B cell (primary cell): ENCODE data around the gene TTC23. TPM values are rescaled to one million over a fixed set of nuclear protein-coding genes. Genes with fewer than 3 reads are reported as not detected.

Source experiments
- ATAC-seq: fragments of 200-7000 bp; cut with Tn5 transposase; one replicate; pipeline ENCODE4 v1.10.0; 2021; ENCODE audit warnings: low read depth, mild to moderate bottlenecking, moderate number of reproducible peaks, moderate library complexity
- CTCF ChIA-PET: fragments of 350-600 bp; sonication (Branson Sonifier 250); formaldehyde crosslinking; loops from one replicate; lab custom pipeline; 2021; ENCODE audit warnings: antibody characterized with exemption, inconsistent platforms; lab: Charles Lee
- POLR2A ChIA-PET: fragments of 350-600 bp; sonication (Branson Sonifier 250); formaldehyde crosslinking; loops from one replicate; lab custom pipeline; 2021; ENCODE audit warnings: antibody characterized with exemption; lab: Charles Lee
- DNase-seq: peaks from one replicate; pipeline ENCODE4 v3.0.0; 2013
- H2AFZ ChIP-seq: 2 replicates; pipeline ENCODE4 v1.6.1; 2012; ENCODE audit warnings: mild to moderate bottlenecking, low read depth, low read length; ENCODE audit not compliant: insufficient read depth, poor library complexity, severe bottlenecking
- H3K27ac ChIP-seq, 2 donors: 1 replicate in 1 of 2; 2 replicates in 1 of 2; pipeline ENCODE4 v1.5.1; 2012 to 2013; ENCODE audit warnings: low read length in 2 of 2, mild to moderate bottlenecking in 2 of 2, moderate library complexity in 1 of 2
- H3K27me3 ChIP-seq, 4 experiments: fragments of 200-600 bp in 1 of 4; sonication (generic) in 1 of 4; replicated peaks in 1 of 4; 1 replicate in 2 of 4; 2 replicates in 2 of 4; pipeline versions ENCODE4 v1.6.1 to v1.7.0; 2013 to 2016; ENCODE audit warnings: low read length in 3 of 4, mild to moderate bottlenecking in 2 of 4, mixed read lengths in 1 of 4, moderate library complexity in 1 of 4; ENCODE audit not compliant: insufficient read depth in 4 of 4, control insufficient read depth in 3 of 4; ENCODE audit errors: control extremely low read depth in 1 of 4
- H3K36me3 ChIP-seq, 2 experiments: replicated peaks in 1 of 2; 1 replicate in 1 of 2; 2 replicates in 1 of 2; pipeline versions ENCODE4 v1.6.1 to v1.7.1; 2013; ENCODE audit warnings: low read length in 1 of 2; ENCODE audit not compliant: insufficient read depth in 2 of 2, control insufficient read depth in 1 of 2; ENCODE audit errors: control extremely low read depth in 1 of 2, extremely low read depth in 1 of 2
- H3K4me1 ChIP-seq, 2 donors: fragments of 200-600 bp in 1 of 2; sonication (generic) in 1 of 2; 1 replicate in 1 of 2; 2 replicates in 1 of 2; pipeline versions ENCODE4 v1.5.1 to v1.6.1; 2013 to 2017; ENCODE audit warnings: low read length in 2 of 2; ENCODE audit not compliant: control insufficient read depth in 2 of 2, insufficient read depth in 2 of 2
- H3K4me2 ChIP-seq: replicated peaks from 2 replicates; pipeline ENCODE3; 2012; ENCODE audit warnings: mild to moderate bottlenecking, low read depth, low read length; ENCODE audit not compliant: poor library complexity, severe bottlenecking
- H3K4me3 ChIP-seq, 5 experiments: fragments of 200-600 bp in 1 of 5; sonication (generic) in 1 of 5; 1 replicate in 3 of 5; 2 replicates in 2 of 5; pipeline versions ENCODE4 v1.5.1 to v1.7.0; 2011 to 2016; ENCODE audit warnings: low read length in 4 of 5, mild to moderate bottlenecking in 4 of 5, low read depth in 2 of 5, control low read depth in 1 of 5, moderate library complexity in 1 of 5; ENCODE audit not compliant: insufficient read depth in 1 of 5; ENCODE audit errors: control extremely low read depth in 1 of 5, extremely low read depth in 1 of 5
- H3K79me2 ChIP-seq: fragments of 200-600 bp; sonication (generic); one replicate; pipeline ENCODE4 v1.6.0; 2016; ENCODE audit warnings: low read length; ENCODE audit not compliant: control insufficient read depth, insufficient read depth
- H3K9ac ChIP-seq: fragments of 200-600 bp; sonication (generic); 2 replicates; pipeline ENCODE4 v1.6.1; 2017; ENCODE audit warnings: mild to moderate bottlenecking, low read length, moderate library complexity
- H3K9me3 ChIP-seq, 3 donors: one replicate each; pipeline versions ENCODE4 v1.6.1 to v1.7.1; 2013; ENCODE audit warnings: low read length in 2 of 3; ENCODE audit not compliant: control insufficient read depth in 2 of 3, insufficient read depth in 1 of 3; ENCODE audit errors: control extremely low read depth in 1 of 3
- H4K20me1 ChIP-seq: 2 replicates; pipeline ENCODE4 v1.6.0; 2012; ENCODE audit warnings: mild to moderate bottlenecking, low read length; ENCODE audit not compliant: insufficient read depth, control insufficient read depth, poor library complexity, severe bottlenecking
- H3K27ac Mint-ChIP-seq: one replicate; pipeline ENCODE4 v1.8.0; 2021; ENCODE audit warnings: mixed read lengths
- H3K27me3 Mint-ChIP-seq: one replicate; pipeline ENCODE4 v1.8.0; 2021; ENCODE audit warnings: mixed read lengths
- H3K4me1 Mint-ChIP-seq: one replicate; pipeline ENCODE4 v1.8.0; 2021; ENCODE audit warnings: mixed read lengths
- H3K4me3 Mint-ChIP-seq: one replicate; pipeline ENCODE4 v1.8.0; 2021; ENCODE audit warnings: mixed read lengths
- H3K9me3 Mint-ChIP-seq: one replicate; pipeline ENCODE4 v1.8.0; 2022; ENCODE audit warnings: mixed read lengths; ENCODE audit not compliant: insufficient read depth
- EZH2 ChIP-seq: IDR thresholded peaks from 2 replicates; pipeline ENCODE4 v1.6.1; 2012; ENCODE audit warnings: borderline replicate concordance, low read depth, mild to moderate bottlenecking, moderate library complexity, low read length; ENCODE audit not compliant: insufficient read depth, poor library complexity, severe bottlenecking
- WGBS: methylation state at CpG from one replicate; pipeline ENCODE4 v1.1.5; 2013; ENCODE audit warnings: missing lambda C conversion rate; ENCODE audit not compliant: insufficient coverage; 5-methylcytosine and 5-hydroxymethylcytosine counted together
- intact Hi-C: fragments of 100-400 bp; cut with micrococcal nuclease; formaldehyde crosslinking; loops from one replicate; pipeline ENCODE4 v1.10.0; 2022
- polyA plus RNA-seq: library from polyadenylated mRNA; depleted of rRNA; stranded (reverse); fragments of >200 nt; gene quantifications from 2 replicates; pipeline ENCODE4 v1.2.3, GENCODE V29; 2012
- total RNA-seq, 2 donors: library from RNA; stranded (reverse); fragments of 120-200 nt in 1 of 2; gene quantifications; 1 replicate in 1 of 2; 2 replicates in 1 of 2; pipeline versions ENCODE4 v1.2.3 to v1.2.4, GENCODE V29; 2013 to 2022
- TF ChIP-seq, protein P1 (sequence below): fragments of 200-600 bp; IDR thresholded peaks from one replicate; pipeline ENCODE4 v1.8.0; 2022; ENCODE audit warnings: antibody characterized with exemption, mild to moderate bottlenecking

The TTC23 gene
- total and polyA plus RNA-seq, 2 donors (not counting 1 experiment from before 2014, with no cell fraction given): 0.15 to 1.9 TPM

- Histone ChIP-seq H3K27ac (no peak overlapping the region), H3K9ac (no peak overlapping the region), H3K4me3 (peak overlapping the region in 1 of 5 experiments; percentile 20), H3K4me1 (peaks cover 6 to 11% of the 10 kb centered on the region in 2 donors), H3K79me2 (no peaks in the 10 kb centered on the region), H3K36me3 (no peaks in the 10 kb centered on the region), H2AFZ (no peak overlapping the region), H3K4me2 (peak overlapping the region; percentile 80), H3K27me3 (peaks cover 0 to 38% (median 18%) of the 10 kb centered on the region in 4 experiments), H3K9me3 (no peaks in the 10 kb centered on the region), H4K20me1 (no peaks in the 10 kb centered on the region)
- Mint-ChIP-seq H3K27ac (no peak overlapping the region), H3K4me3 (peak overlapping the region; percentile 44), H3K4me1 (peaks cover 13% of the 10 kb centered on the region), H3K27me3 (peaks cover 46% of the 10 kb centered on the region), H3K9me3 (no peaks in the 10 kb centered on the region)
- WGBS: 6% methylated on average over 116 of the region's 116 CpGs
- peak; percentile 53 for DNase-seq
- POLR2A ChIA-PET: no interaction called here
- CTCF ChIA-PET: interaction anchor here (0.9 to 1.5 kb wide), 3 partner anchors 17 to 107 kb away, joined by 3 to 4 read pairs (median 4); no protein-coding TSS in a partner anchor
- peak; percentile 32 for ATAC-seq
- no peak for TF ChIP-seq EZH2
- TF ChIP-seq, protein P1, sequence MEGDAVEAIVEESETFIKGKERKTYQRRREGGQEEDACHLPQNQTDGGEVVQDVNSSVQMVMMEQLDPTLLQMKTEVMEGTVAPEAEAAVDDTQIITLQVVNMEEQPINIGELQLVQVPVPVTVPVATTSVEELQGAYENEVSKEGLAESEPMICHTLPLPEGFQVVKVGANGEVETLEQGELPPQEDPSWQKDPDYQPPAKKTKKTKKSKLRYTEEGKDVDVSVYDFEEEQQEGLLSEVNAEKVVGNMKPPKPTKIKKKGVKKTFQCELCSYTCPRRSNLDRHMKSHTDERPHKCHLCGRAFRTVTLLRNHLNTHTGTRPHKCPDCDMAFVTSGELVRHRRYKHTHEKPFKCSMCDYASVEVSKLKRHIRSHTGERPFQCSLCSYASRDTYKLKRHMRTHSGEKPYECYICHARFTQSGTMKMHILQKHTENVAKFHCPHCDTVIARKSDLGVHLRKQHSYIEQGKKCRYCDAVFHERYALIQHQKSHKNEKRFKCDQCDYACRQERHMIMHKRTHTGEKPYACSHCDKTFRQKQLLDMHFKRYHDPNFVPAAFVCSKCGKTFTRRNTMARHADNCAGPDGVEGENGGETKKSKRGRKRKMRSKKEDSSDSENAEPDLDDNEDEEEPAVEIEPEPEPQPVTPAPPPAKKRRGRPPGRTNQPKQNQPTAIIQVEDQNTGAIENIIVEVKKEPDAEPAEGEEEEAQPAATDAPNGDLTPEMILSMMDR: no peak
- intact Hi-C loops: loop anchor here (10.0 kb wide), 1 partner anchor 649 kb away; no protein-coding TSS in a partner anchor
These were observed 143.7 kb downstream of the TTC23 start for GRCh38 chr15:99105514-99106341.
